Suprapubic skin (tissue), 4 donors: ENCODE measurements around the gene SP100. TPM values are rescaled to one million over a fixed set of nuclear protein-coding genes. Genes with fewer than 3 reads are reported as not detected.
A peak's percentile ranks its signal among the peaks of the same experiment; 100 is the strongest.
"Not testable (repeated sequence)": the region's sequence is repeated elsewhere in the genome, so short reads cannot be mapped to it uniquely, and the experiment has no call there.

Experiments used
- DNase-seq, 2 donors: peaks; one replicate each; pipeline ENCODE4 v3.0.0-alpha.2; 2019; ENCODE audit warnings: low spot score in 2 of 2
- H3K27ac ChIP-seq: fragments of 200-600 bp; sonication (generic); one replicate; pipeline ENCODE4 v1.5.1; 2019
- H3K27me3 ChIP-seq: fragments of 200-600 bp; sonication (generic); one replicate; pipeline ENCODE4 v1.5.1; 2019
- H3K36me3 ChIP-seq: fragments of 200-600 bp; sonication (generic); one replicate; pipeline ENCODE4 v1.5.1; 2019
- H3K4me1 ChIP-seq: fragments of 200-600 bp; sonication (generic); one replicate; pipeline ENCODE4 v1.5.1; 2019
- H3K4me3 ChIP-seq: fragments of 200-600 bp; sonication (generic); one replicate; pipeline ENCODE4 v1.5.1; 2019; ENCODE audit warnings: mild to moderate bottlenecking
- H3K9me3 ChIP-seq: fragments of 200-600 bp; sonication (generic); one replicate; pipeline ENCODE4 v1.5.1; 2019
- EP300 ChIP-seq: sonication (generic); formaldehyde crosslinking; IDR thresholded peaks from one replicate; pipeline ENCODE4 v1.6.1; 2017; ENCODE audit warnings: antibody characterized with exemption
- POLR2A ChIP-seq, 2 donors: fragments of 450-650 bp; IDR thresholded peaks; one replicate each; pipeline ENCODE4 v1.6.1; 2017; ENCODE audit warnings: antibody characterized with exemption in 2 of 2, mild to moderate bottlenecking in 2 of 2, moderate library complexity in 2 of 2
- POLR2AphosphoS5 ChIP-seq, 3 donors: sonication (generic); formaldehyde crosslinking; IDR thresholded peaks; one replicate each; pipeline ENCODE4 v1.6.1; 2017; ENCODE audit warnings: antibody characterized with exemption in 3 of 3
- WGBS: methylation state at CpG from one replicate; pipeline ENCODE4 v1.1.5; 2018; 5-methylcytosine and 5-hydroxymethylcytosine counted together
- total RNA-seq, 4 donors: library from RNA; depleted of rRNA; stranded (reverse); fragments of >200 nt; gene quantifications; one replicate each; pipeline ENCODE4 v1.1.0, GENCODE V29; 2016
- TF ChIP-seq, protein P1 (sequence below), 2 donors: fragments of 200-600 bp in 1 of 2; fragments of 450-650 bp in 1 of 2; sonication (generic) in 1 of 2; IDR thresholded peaks; one replicate each; pipeline ENCODE4 v1.5.1; 2016 to 2019; ENCODE audit warnings: antibody characterized with exemption in 2 of 2, mild to moderate bottlenecking in 1 of 2, moderate library complexity in 1 of 2

Gene SP100
- total RNA-seq, result 100 to 1,000 TPM in 1 of 4 donors, 10 to 100 TPM in 3; 38.7 to 118 (median 65.6) TPM

- peak in 1 of 2 donors; percentile 82 for DNase-seq
- no peaks in the 10 kb centered on the region for H3K9me3 ChIP-seq
- peak within 1 kb of the TSS; percentile 97 for H3K27ac ChIP-seq
- H3K27me3 ChIP-seq, result no peaks in the 10 kb centered on the region
- H3K4me1 ChIP-seq, result peaks cover 78% of the 10 kb centered on the region
- H3K4me3 ChIP-seq, result peak within 1 kb of the TSS; percentile 66
- WGBS, result 0% methylated on average over 12 of the region's 12 CpGs
- H3K36me3 ChIP-seq, result no peaks in the 10 kb centered on the region
- TF ChIP-seq, protein P1, sequence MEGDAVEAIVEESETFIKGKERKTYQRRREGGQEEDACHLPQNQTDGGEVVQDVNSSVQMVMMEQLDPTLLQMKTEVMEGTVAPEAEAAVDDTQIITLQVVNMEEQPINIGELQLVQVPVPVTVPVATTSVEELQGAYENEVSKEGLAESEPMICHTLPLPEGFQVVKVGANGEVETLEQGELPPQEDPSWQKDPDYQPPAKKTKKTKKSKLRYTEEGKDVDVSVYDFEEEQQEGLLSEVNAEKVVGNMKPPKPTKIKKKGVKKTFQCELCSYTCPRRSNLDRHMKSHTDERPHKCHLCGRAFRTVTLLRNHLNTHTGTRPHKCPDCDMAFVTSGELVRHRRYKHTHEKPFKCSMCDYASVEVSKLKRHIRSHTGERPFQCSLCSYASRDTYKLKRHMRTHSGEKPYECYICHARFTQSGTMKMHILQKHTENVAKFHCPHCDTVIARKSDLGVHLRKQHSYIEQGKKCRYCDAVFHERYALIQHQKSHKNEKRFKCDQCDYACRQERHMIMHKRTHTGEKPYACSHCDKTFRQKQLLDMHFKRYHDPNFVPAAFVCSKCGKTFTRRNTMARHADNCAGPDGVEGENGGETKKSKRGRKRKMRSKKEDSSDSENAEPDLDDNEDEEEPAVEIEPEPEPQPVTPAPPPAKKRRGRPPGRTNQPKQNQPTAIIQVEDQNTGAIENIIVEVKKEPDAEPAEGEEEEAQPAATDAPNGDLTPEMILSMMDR (IDR thresholded peaks at IDR 0.05), result no peak
- TF ChIP-seq POLR2AphosphoS5 (IDR thresholded peaks at IDR 0.05) (peak in 2 of 3 donors; percentile 70 to 79), EP300 (no peak), POLR2A (IDR thresholded peaks at IDR 0.05) (peak; percentile 38 to 74)
These were observed at the start of gene SP100 for GRCh38 chr2:230416061-230416721. Gene SP100, plus strand, starts transcription at chr2:230416201. Its CDS starts 96 bp downstream, at chr2:230416297.

- Histone ChIP-seq H3K27me3 (no peaks in the 10 kb centered on the region), H3K4me1 (no peaks in the 10 kb centered on the region), H3K27ac (no peak overlapping the region), H3K36me3 (peaks cover 9% of the 10 kb centered on the region), H3K4me3 (no peak overlapping the region), H3K9me3 (no peaks in the 10 kb centered on the region)
- no peak for DNase-seq
- WGBS, result 100% methylated on average over 2 of the region's 2 CpGs
- TF ChIP-seq POLR2A (IDR thresholded peaks at IDR 0.05) (no peak), POLR2AphosphoS5 (IDR thresholded peaks at IDR 0.05) (no peak), EP300 (no peak)
- TF ChIP-seq, protein P1 (IDR thresholded peaks at IDR 0.05), result no peak
These were observed 33.9 kb upstream of the SP100 start for GRCh38 chr2:230382108-230382507.

GRCh38 chr2:230383453-230383852, 32.5 kb upstream of the SP100 start:
- Histone ChIP-seq H3K36me3 (peaks cover 13% of the 10 kb centered on the region), H3K4me1 (no peaks in the 10 kb centered on the region), H3K9me3 (no peaks in the 10 kb centered on the region), H3K4me3 (no peak overlapping the region), H3K27me3 (no peaks in the 10 kb centered on the region), H3K27ac (no peak overlapping the region)
- DNase-seq, result no peak
- 83% methylated on average over 5 of the region's 5 CpGs for WGBS
- TF ChIP-seq POLR2AphosphoS5 (IDR thresholded peaks at IDR 0.05), result no peak
- no peak for TF ChIP-seq EP300

GRCh38 chr2:230384986-230385385, 31.0 kb upstream of the SP100 start:
- TF ChIP-seq EP300 (no peak), POLR2A (IDR thresholded peaks at IDR 0.05) (no peak), POLR2AphosphoS5 (IDR thresholded peaks at IDR 0.05) (no peak)
- TF ChIP-seq, protein P1 (IDR thresholded peaks at IDR 0.05), result no peak
- no peak overlapping the region for H3K27ac ChIP-seq
- no peaks in the 10 kb centered on the region for H3K27me3 ChIP-seq
- DNase-seq, result no peak
- H3K36me3 ChIP-seq, result peaks cover 26% of the 10 kb centered on the region
- H3K9me3 ChIP-seq, result no peaks in the 10 kb centered on the region
- WGBS, result 91% methylated on average over 6 of the region's 6 CpGs
- no peaks in the 10 kb centered on the region for H3K4me1 ChIP-seq
- H3K4me3 ChIP-seq, result no peak overlapping the region

DNA sequence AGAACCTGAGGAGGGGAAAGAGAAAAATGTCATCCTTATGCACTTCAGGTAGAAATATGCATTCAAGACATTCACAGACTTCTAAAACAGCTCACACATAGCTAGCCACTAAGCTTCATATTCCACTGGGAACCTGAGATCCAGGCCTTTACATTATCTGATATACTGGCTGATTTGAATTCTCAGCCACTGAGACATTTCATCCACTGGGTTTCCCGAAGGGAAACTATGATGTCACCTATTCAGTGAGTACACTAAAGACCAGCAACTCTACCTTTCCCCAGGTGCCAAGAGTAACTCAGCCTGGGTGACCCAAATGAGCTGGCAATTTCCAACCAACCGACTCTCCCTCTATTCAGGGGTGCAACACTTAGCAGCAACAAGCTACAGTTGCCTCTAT, 21.7 kb upstream of the SP100 start:
- no peak overlapping the region for H3K4me3 ChIP-seq
- no peaks in the 10 kb centered on the region for H3K4me1 ChIP-seq
- WGBS, result 85% methylated on average over 2 of the region's 2 CpGs
- peaks cover 37% of the 10 kb centered on the region for H3K36me3 ChIP-seq
- H3K27ac ChIP-seq, result no peak overlapping the region
- TF ChIP-seq, protein P1 (IDR thresholded peaks at IDR 0.05), result no peak
- TF ChIP-seq POLR2AphosphoS5 (IDR thresholded peaks at IDR 0.05) (no peak), POLR2A (IDR thresholded peaks at IDR 0.05) (no peak), EP300 (no peak)
- DNase-seq, result no peak
- H3K9me3 ChIP-seq, result no peaks in the 10 kb centered on the region
- H3K27me3 ChIP-seq, result no peaks in the 10 kb centered on the region

GRCh38 chr2:230398698-230399097, 17.3 kb upstream of the SP100 start:
- not testable (repeated sequence) for H3K27ac ChIP-seq, DNase-seq, H3K4me1 ChIP-seq, H3K27me3 ChIP-seq, H3K9me3 ChIP-seq, H3K4me3 ChIP-seq
- peaks cover 24% of the 10 kb centered on the region for H3K36me3 ChIP-seq
- WGBS, result 93% methylated on average over 6 of the region's 6 CpGs
